Measurements from ENCODE around the gene RFTN2. TPM values are rescaled to one million over a fixed set of nuclear protein-coding genes. Genes with fewer than 3 reads are reported as not detected.
A peak's percentile ranks its signal among the peaks of the same experiment; 100 is the strongest.

The RFTN2 gene
- total and polyA plus RNA-seq, 9 donors = 10.3 to 25.9 (median 16.8) TPM

- no peak overlapping the region for H3K4me3 ChIP-seq (ENCODE audit: low read length)
- no CpG with 5 or more reads among the region's 3 CpGs for WGBS (ENCODE audit: insufficient coverage)
- no peak overlapping the region for H3K27ac ChIP-seq (ENCODE audit: low read length)
- no peaks in the 10 kb centered on the region for H3K36me3 ChIP-seq (ENCODE audit: control insufficient read depth, insufficient read depth, low read length)
- peaks cover 4% of the 10 kb centered on the region for H3K4me1 ChIP-seq (ENCODE audit: control insufficient read depth, insufficient read depth, low read length)
- H3K27me3 ChIP-seq (ENCODE audit: control insufficient read depth, insufficient read depth, low read length) = no peaks in the 10 kb centered on the region
- H3K9me3 ChIP-seq (replicated peaks; ENCODE audit: control insufficient read depth, low read depth, low read length) = no peaks in the 10 kb centered on the region
- no peak for DNase-seq
Observed at GRCh38 chr2:197677056-197677455, 1.7 kb upstream of the RFTN2 start.

DNA sequence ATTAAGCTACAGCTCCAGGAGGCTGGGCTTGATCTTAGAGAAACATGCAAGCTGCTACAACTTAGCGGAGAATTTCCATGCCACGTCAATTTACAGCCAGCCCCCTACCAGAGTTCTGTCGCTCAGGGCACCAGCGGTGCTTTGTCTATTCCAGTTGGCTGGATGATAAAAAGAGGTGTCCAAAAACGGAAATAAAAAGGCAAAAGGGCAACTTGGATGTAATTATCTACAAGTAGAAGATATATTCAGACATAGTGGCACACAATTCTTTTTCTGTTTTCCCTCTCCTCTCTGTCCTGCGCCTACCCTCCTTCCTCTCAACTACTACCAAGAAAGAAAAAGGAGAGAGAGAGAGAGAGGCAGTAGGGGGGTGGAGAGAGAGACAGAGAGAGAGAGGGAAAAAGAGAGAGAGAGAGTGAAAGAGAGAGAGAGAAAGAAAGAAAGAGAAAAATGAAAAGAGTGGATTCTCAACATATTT is 363 bp upstream of the RFTN2 start:
- WGBS (ENCODE audit: insufficient coverage) = no CpG with 5 or more reads among the region's 6 CpGs
- Histone ChIP-seq H3K4me1 (ENCODE audit: control insufficient read depth, insufficient read depth, low read length) (peaks cover 4% of the 10 kb centered on the region), H3K4me3 (ENCODE audit: low read length) (peak overlapping the region; percentile 43), H3K36me3 (ENCODE audit: control insufficient read depth, insufficient read depth, low read length) (no peaks in the 10 kb centered on the region), H3K9me3 (replicated peaks; ENCODE audit: control insufficient read depth, low read depth, low read length) (peaks cover 2% of the 10 kb centered on the region), H3K27ac (ENCODE audit: low read length) (peak overlapping the region; percentile 91), H3K27me3 (ENCODE audit: control insufficient read depth, insufficient read depth, low read length) (no peaks in the 10 kb centered on the region)
- DNase-seq = peak; percentile 96

- peak overlapping the region; percentile 91 for H3K27ac ChIP-seq (ENCODE audit: low read length)
Observed at GRCh38 chr2:197674591-197674990, 796 bp downstream of the RFTN2 start.

GRCh38 chr2:197674060-197674459 is 1.3 kb downstream of the RFTN2 start:
- DNase-seq = peak; percentile 73
- H3K4me1 ChIP-seq (ENCODE audit: control insufficient read depth, insufficient read depth, low read length) = peaks cover 4% of the 10 kb centered on the region
- peaks cover 6% of the 10 kb centered on the region for H3K9me3 ChIP-seq (replicated peaks; ENCODE audit: control insufficient read depth, low read depth, low read length)
- WGBS (ENCODE audit: insufficient coverage) = no CpG with 5 or more reads among the region's 1 CpG
- no peaks in the 10 kb centered on the region for H3K36me3 ChIP-seq (ENCODE audit: control insufficient read depth, insufficient read depth, low read length)
- peak overlapping the region; percentile 91 for H3K27ac ChIP-seq (ENCODE audit: low read length)
- H3K4me3 ChIP-seq (ENCODE audit: low read length) = peak overlapping the region; percentile 43
- H3K27me3 ChIP-seq (ENCODE audit: control insufficient read depth, insufficient read depth, low read length) = no peaks in the 10 kb centered on the region

More at GRCh38 chr2:197674591-197674990, 796 bp downstream of the RFTN2 start:
- H3K9me3 ChIP-seq (replicated peaks; ENCODE audit: control insufficient read depth, low read depth, low read length) = peaks cover 4% of the 10 kb centered on the region
- peak overlapping the region; percentile 43 for H3K4me3 ChIP-seq (ENCODE audit: low read length)
- DNase-seq = peak; percentile 80
- H3K27me3 ChIP-seq (ENCODE audit: control insufficient read depth, insufficient read depth, low read length) = no peaks in the 10 kb centered on the region
- no peaks in the 10 kb centered on the region for H3K36me3 ChIP-seq (ENCODE audit: control insufficient read depth, insufficient read depth, low read length)
- peaks cover 4% of the 10 kb centered on the region for H3K4me1 ChIP-seq (ENCODE audit: control insufficient read depth, insufficient read depth, low read length)
- WGBS (ENCODE audit: insufficient coverage) = no CpG with 5 or more reads among the region's 3 CpGs

GRCh38 chr2:197673606-197674005 is 1.8 kb downstream of the RFTN2 start:
- no CpG with 5 or more reads among the region's 1 CpG for WGBS (ENCODE audit: insufficient coverage)
- DNase-seq = peak; percentile 28
- peaks cover 8% of the 10 kb centered on the region for H3K9me3 ChIP-seq (replicated peaks; ENCODE audit: control insufficient read depth, low read depth, low read length)
- H3K27me3 ChIP-seq (ENCODE audit: control insufficient read depth, insufficient read depth, low read length) = no peaks in the 10 kb centered on the region
- H3K27ac ChIP-seq (ENCODE audit: low read length) = no peak overlapping the region
- H3K4me1 ChIP-seq (ENCODE audit: control insufficient read depth, insufficient read depth, low read length) = peaks cover 4% of the 10 kb centered on the region
- no peaks in the 10 kb centered on the region for H3K36me3 ChIP-seq (ENCODE audit: control insufficient read depth, insufficient read depth, low read length)
- peak overlapping the region; percentile 43 for H3K4me3 ChIP-seq (ENCODE audit: low read length)

- WGBS (ENCODE audit: insufficient coverage) = 21% methylated on average over 2 of the region's 5 CpGs
- peak; percentile 22 for DNase-seq
- Histone ChIP-seq H3K9me3 (replicated peaks; ENCODE audit: control insufficient read depth, low read depth, low read length) (peaks cover 13% of the 10 kb centered on the region), H3K4me3 (ENCODE audit: low read length) (peak overlapping the region; percentile 43), H3K36me3 (ENCODE audit: control insufficient read depth, insufficient read depth, low read length) (peaks cover 2% of the 10 kb centered on the region), H3K27me3 (ENCODE audit: control insufficient read depth, insufficient read depth, low read length) (no peaks in the 10 kb centered on the region), H3K27ac (ENCODE audit: low read length) (no peak overlapping the region), H3K4me1 (ENCODE audit: control insufficient read depth, insufficient read depth, low read length) (peaks cover 4% of the 10 kb centered on the region)
Observed at GRCh38 chr2:197673106-197673505, 2.3 kb downstream of the RFTN2 start.

- H3K9me3 ChIP-seq (replicated peaks; ENCODE audit: control insufficient read depth, low read depth, low read length) = peaks cover 20% of the 10 kb centered on the region
- DNase-seq = no peak
- no peaks in the 10 kb centered on the region for H3K27me3 ChIP-seq (ENCODE audit: control insufficient read depth, insufficient read depth, low read length)
- WGBS (ENCODE audit: insufficient coverage) = no CpG with 5 or more reads among the region's 1 CpG
- no peak overlapping the region for H3K4me3 ChIP-seq (ENCODE audit: low read length)
- H3K27ac ChIP-seq (ENCODE audit: low read length) = no peak overlapping the region
- peaks cover 4% of the 10 kb centered on the region for H3K4me1 ChIP-seq (ENCODE audit: control insufficient read depth, insufficient read depth, low read length)
- H3K36me3 ChIP-seq (ENCODE audit: control insufficient read depth, insufficient read depth, low read length) = peaks cover 8% of the 10 kb centered on the region
Observed at GRCh38 chr2:197672371-197672893, 3.0 kb downstream of the RFTN2 start.

DNA sequence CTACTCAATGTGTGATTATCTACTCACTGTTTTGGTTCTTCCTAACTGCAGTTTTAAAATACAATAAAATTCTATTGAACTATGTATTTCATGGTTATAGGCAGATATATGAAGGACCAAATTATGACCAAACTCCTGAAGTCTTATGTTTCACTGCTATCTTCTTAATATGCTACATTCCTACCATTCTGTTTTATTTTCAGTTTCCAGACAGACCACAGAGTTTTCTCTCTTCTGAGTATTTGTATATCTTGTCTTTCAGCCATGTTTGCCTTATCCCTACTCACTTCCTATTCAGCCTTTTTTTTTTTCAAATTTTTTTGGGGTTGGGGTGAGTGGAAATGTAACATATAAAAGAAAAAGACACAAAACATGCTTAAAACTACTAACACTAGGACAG is 6.3 kb downstream of the RFTN2 start:
- Histone ChIP-seq H3K9me3 (replicated peaks; ENCODE audit: control insufficient read depth, low read depth, low read length) (peaks cover 37% of the 10 kb centered on the region), H3K27ac (ENCODE audit: low read length) (no peak overlapping the region), H3K4me1 (ENCODE audit: control insufficient read depth, insufficient read depth, low read length) (peaks cover 4% of the 10 kb centered on the region)

DNA sequence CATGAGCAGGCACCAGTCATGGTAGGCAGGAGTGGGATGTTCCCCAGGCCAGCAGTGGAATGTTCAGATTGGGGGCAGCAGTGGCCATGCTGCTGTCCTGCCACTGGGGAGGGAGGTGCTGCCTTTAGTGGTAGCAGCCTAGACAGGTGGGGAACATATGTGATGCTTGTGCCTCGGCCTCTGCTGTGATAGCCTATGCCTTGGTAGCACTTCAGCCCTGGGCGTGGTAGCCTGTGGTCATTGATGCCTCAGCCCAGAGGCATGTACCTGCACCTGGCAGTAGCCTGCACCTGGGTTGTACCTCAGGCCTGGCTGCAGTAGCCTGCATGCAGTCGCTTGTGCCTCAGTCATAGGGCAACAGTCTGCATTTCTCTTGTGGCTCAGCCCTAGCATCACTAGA is 7.1 kb downstream of the RFTN2 start:
- peaks cover 4% of the 10 kb centered on the region for H3K4me1 ChIP-seq (ENCODE audit: control insufficient read depth, insufficient read depth, low read length)
- H3K27ac ChIP-seq (ENCODE audit: low read length) = no peak overlapping the region
- DNase-seq = no peak
- no peaks in the 10 kb centered on the region for H3K27me3 ChIP-seq (ENCODE audit: control insufficient read depth, insufficient read depth, low read length)
- no peak overlapping the region for H3K4me3 ChIP-seq (ENCODE audit: low read length)
- peaks cover 8% of the 10 kb centered on the region for H3K36me3 ChIP-seq (ENCODE audit: control insufficient read depth, insufficient read depth, low read length)
- H3K9me3 ChIP-seq (replicated peaks; ENCODE audit: control insufficient read depth, low read depth, low read length) = peaks cover 37% of the 10 kb centered on the region
- WGBS (ENCODE audit: insufficient coverage) = 96% methylated on average over 2 of the region's 3 CpGs

More for the DNA sequence above, 6.3 kb downstream of the RFTN2 start:
- Histone ChIP-seq H3K36me3 (ENCODE audit: control insufficient read depth, insufficient read depth, low read length) (peaks cover 8% of the 10 kb centered on the region), H3K27me3 (ENCODE audit: control insufficient read depth, insufficient read depth, low read length) (no peaks in the 10 kb centered on the region), H3K4me3 (ENCODE audit: low read length) (no peak overlapping the region)
- DNase-seq = no peak

DNA sequence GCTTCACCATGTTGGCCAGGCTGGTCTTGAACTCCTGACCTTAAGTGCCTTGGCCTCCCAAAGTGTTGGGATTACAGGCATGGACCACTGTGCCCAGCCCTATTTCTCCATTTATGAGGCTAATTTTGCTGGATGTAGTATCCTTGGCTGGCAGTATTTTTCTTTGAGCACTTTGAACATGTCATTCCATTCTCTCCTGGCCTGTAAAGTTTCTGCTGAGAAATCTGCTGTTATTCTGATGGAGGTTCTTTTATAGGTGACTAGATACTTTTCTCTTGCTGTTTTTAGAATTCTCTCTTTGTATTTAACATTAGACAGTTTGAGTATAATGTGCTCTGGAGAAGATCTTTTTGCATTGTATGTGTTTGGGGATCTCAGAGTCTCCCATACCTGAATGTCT is 9.1 kb downstream of the RFTN2 start:
- Histone ChIP-seq H3K36me3 (ENCODE audit: control insufficient read depth, insufficient read depth, low read length) (peaks cover 8% of the 10 kb centered on the region), H3K9me3 (replicated peaks; ENCODE audit: control insufficient read depth, low read depth, low read length) (peaks cover 38% of the 10 kb centered on the region), H3K4me1 (ENCODE audit: control insufficient read depth, insufficient read depth, low read length) (no peaks in the 10 kb centered on the region), H3K4me3 (ENCODE audit: low read length) (no peak overlapping the region), H3K27ac (ENCODE audit: low read length) (no peak overlapping the region), H3K27me3 (ENCODE audit: control insufficient read depth, insufficient read depth, low read length) (no peaks in the 10 kb centered on the region)
- no peak for DNase-seq

GRCh38 chr2:197661626-197662025 is 13.8 kb downstream of the RFTN2 start:
- Histone ChIP-seq H3K9me3 (replicated peaks; ENCODE audit: control insufficient read depth, low read depth, low read length) (peaks cover 13% of the 10 kb centered on the region), H3K4me3 (ENCODE audit: low read length) (no peak overlapping the region), H3K27ac (ENCODE audit: low read length) (no peak overlapping the region), H3K27me3 (ENCODE audit: control insufficient read depth, insufficient read depth, low read length) (no peaks in the 10 kb centered on the region), H3K36me3 (ENCODE audit: control insufficient read depth, insufficient read depth, low read length) (no peaks in the 10 kb centered on the region), H3K4me1 (ENCODE audit: control insufficient read depth, insufficient read depth, low read length) (no peaks in the 10 kb centered on the region)
- DNase-seq = no peak
- no CpG with 5 or more reads among the region's 3 CpGs for WGBS (ENCODE audit: insufficient coverage)
